Measurements from ENCODE around the gene ZXDC.

The ZXDC gene

DNA sequence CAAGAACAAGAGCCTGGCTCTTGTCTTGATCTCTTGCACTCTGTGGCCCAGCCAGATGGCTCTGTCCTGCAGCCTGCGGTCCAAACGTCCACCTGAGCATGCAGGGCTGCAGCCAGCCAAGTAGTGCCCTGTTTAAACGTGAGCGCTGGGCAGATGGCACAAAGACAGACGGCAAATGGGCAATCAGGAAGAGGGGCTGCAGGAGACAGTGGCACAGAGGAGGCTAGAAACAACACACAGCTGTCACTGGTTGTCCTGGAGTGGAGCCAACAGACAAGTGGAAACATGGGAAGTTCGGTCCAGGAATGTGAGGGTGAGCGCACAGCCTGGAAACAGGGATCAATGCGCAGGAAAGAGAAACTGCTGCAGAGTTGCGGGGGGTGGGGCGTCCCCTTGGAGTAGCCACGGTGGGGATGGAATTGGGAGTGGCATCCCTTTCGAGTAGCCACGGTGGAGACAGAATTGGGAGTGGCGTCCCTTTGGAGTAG is 10.7 kb upstream of the ZXDC start:
- TF ChIP-seq CTCF (IDR thresholded peaks at IDR 0.05; ENCODE audit: borderline replicate concordance, control extremely low read depth, extremely low read depth, insufficient read depth, missing control alignments), result no peak
- no peak for DNase-seq (ENCODE audit: low spot score)
- in situ Hi-C loops (cut with MboI; ENCODE audit: low sequenced_read_pairs, unreplicated experiment), result no loop called here

GRCh38 chr3:126485956-126486355 is 10.3 kb upstream of the ZXDC start:
- no peak for DNase-seq (ENCODE audit: low spot score)

DNA sequence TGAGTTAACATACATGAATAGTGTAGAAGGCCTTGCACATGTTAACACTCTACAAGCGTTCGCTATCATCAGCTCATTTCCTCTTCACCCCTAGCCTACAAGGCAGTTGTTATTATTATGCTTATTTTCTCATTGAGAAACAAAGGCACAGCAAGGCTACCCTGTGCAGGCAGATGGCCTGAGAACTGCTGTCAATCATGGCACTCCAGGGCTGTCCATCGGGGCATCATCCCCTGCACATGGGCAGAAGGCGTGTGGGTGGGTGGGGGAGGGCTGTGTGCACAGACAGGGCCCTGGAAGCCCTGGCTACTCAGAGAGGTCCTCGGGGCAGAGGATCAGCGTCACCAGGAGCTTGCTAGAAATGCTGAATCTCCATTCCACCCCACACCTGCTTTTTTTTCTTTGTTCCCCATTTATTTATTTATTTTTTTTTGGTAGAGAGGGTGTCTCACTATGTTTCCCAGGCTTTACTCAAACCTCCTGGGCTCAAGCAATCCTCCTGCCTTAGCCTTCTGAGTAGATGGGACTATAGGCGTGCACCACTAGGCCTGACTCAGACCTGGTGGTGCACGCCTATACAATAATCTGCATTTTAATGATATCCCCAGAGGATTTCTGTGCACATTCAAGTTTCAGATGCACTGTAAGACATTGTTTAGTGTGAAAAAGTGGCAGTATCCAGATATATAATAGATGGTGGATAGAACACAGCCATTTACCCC is 9.6 kb upstream of the ZXDC start:
- in situ Hi-C loops (cut with MboI; ENCODE audit: low sequenced_read_pairs, unreplicated experiment), result no loop called here

More at GRCh38 chr3:126485956-126486355, 10.3 kb upstream of the ZXDC start:
- in situ Hi-C loops (cut with MboI; ENCODE audit: low sequenced_read_pairs, unreplicated experiment), result no loop called here
- TF ChIP-seq CTCF (IDR thresholded peaks at IDR 0.05; ENCODE audit: borderline replicate concordance, control extremely low read depth, extremely low read depth, insufficient read depth, missing control alignments), result no peak

DNA sequence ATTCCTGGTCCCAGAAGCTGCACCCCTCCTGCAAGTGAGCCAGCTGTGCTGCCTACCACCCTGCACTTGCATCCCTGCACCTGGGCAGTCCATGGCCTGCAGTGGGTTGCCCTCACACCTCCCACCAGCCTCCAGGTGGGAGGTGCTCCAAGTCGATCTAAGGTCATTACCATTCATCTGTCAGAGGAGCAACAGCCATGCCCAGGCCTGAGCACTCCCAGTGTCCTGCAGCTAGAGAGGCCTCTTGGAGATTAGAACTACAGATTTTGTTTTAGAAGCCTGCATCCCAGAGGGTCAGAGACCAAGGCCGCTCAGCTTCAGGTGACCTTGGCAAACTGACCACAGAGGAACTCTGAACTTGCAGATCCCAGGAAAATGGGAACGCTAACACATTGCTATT is 9.0 kb upstream of the ZXDC start:
- TF ChIP-seq CTCF (IDR thresholded peaks at IDR 0.05; ENCODE audit: borderline replicate concordance, control extremely low read depth, extremely low read depth, insufficient read depth, missing control alignments), result no peak
- DNase-seq (ENCODE audit: low spot score), result no peak
- in situ Hi-C loops (cut with MboI; ENCODE audit: low sequenced_read_pairs, unreplicated experiment), result no loop called here

More for the DNA sequence above, 9.6 kb upstream of the ZXDC start:
- no peak for TF ChIP-seq CTCF (IDR thresholded peaks at IDR 0.05; ENCODE audit: borderline replicate concordance, control extremely low read depth, extremely low read depth, insufficient read depth, missing control alignments)
- no peak for DNase-seq (ENCODE audit: low spot score)

- no peak for DNase-seq (ENCODE audit: low spot score)
- no peak for TF ChIP-seq CTCF (IDR thresholded peaks at IDR 0.05; ENCODE audit: borderline replicate concordance, control extremely low read depth, extremely low read depth, insufficient read depth, missing control alignments)
- in situ Hi-C loops (cut with MboI; ENCODE audit: low sequenced_read_pairs, unreplicated experiment), result no loop called here
Observed at GRCh38 chr3:126484148-126484547, 8.5 kb upstream of the ZXDC start.

DNA sequence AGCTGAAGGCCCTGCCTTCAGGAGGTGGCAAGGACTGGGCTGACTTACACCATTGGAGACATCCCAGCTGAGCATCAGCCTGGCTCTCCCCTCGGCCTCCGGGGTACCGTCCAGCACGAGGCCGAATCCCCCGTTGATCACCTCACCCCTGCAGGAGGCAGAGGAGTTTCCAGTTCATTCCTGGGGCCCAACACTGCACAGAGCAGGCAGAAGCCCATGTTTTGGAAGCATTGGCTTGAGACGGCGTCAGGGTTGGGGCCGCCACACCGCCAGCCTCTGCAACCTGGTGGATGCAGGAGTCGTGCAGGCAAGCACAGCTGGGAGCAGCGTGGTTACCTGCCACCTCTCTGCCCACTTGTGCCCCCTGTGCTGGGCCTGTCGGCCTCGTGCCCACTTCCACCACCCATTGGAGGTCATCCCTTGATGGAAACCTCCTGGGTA is 7.7 kb upstream of the ZXDC start:
- in situ Hi-C loops (cut with MboI; ENCODE audit: low sequenced_read_pairs, unreplicated experiment), result no loop called here
- no peak for TF ChIP-seq CTCF (IDR thresholded peaks at IDR 0.05; ENCODE audit: borderline replicate concordance, control extremely low read depth, extremely low read depth, insufficient read depth, missing control alignments)
- DNase-seq (ENCODE audit: low spot score), result no peak
